ENCODE results near the gene CACNB4. TPM values are rescaled to one million over a fixed set of nuclear protein-coding genes. Genes with fewer than 3 reads are reported as not detected.

Gene CACNB4
- total and polyA plus RNA-seq, 9 of the 15 experiments (the other 6 are each of a cell fraction or from before 2014, with no cell fraction given), result 0.01 to 0.20 (median 0.04) TPM; not detected in 1

DNA sequence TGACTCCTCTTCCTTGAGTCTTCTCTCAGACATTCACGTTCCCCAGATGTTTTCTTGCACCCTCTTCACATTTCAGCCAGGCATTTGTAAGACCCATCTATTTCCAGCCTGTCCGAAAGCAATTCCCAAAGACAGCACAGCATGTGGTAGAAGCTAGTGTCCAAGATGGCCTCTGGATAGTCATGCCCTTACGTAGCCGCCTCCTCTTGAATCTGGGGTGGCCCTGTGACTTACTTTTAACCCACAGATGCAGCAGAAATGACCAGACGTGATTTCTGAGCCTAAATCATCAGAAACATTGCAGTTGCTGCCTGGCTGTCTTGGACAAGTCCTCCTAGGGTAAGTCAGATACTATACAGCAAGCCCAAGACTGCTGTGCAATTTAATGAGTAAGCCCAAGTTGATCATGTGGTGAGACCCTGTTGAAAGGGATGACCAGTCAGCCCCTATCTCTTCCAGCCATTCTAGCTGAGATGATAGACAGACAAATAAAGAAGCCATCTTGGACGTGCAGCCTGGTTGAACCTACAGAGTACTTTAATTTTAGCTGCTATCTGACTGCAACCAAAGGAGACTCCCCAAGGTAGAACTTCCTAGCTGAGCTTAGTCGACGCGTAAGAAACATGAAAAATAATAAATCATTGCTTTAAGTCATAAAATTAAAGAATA lies 282.9 kb downstream of the CACNB4 start (continued):
- TF ChIP-seq ZNF146 (CRISPR knock-in tag; IDR thresholded peaks at IDR 0.05; ENCODE audit: unreplicated experiment) (no peak), DMBX1 (CRISPR knock-in tag; IDR thresholded peaks at IDR 0.05; ENCODE audit: borderline replicate concordance) (peak; percentile 92), U2AF1 (optimal IDR thresholded peaks at IDR 0.05; ENCODE audit: low read depth, low read length) (no peak), ATF1 (CRISPR knock-in tag; IDR thresholded peaks at IDR 0.05) (no peak), ATF1 (tag; IDR thresholded peaks at IDR 0.05) (peak; percentile 27; the same call in 1 of the 2 replicates), GATA2 (CRISPR knock-in tag; IDR thresholded peaks at IDR 0.05) (peak; percentile 85), MEF2A (IDR thresholded peaks at IDR 0.05; ENCODE audit: control insufficient read depth, low read depth, low read length) (peak; percentile 45; the same call in 1 of the 2 replicates), SMARCE1 (IDR thresholded peaks at IDR 0.05) (peak; percentile 58; the same call in 1 of the 2 replicates), MYNN (IDR thresholded peaks at IDR 0.05) (0 out of 2 replicates have a peak, but pooled peaks have one; percentile 25), MYNN (CRISPR knock-in tag; IDR thresholded peaks at IDR 0.05) (no peak), MECOM (CRISPR knock-in tag; IDR thresholded peaks at IDR 0.05) (peak; percentile 67; the same call in 1 of the 2 replicates), ZNF23 (CRISPR knock-in tag; IDR thresholded peaks at IDR 0.05) (peak; percentile 73; the same call in 1 of the 2 replicates), NCOR1 (IDR thresholded peaks at IDR 0.05) (peak; percentile 87), ZNF282 (CRISPR knock-in tag; IDR thresholded peaks at IDR 0.05) (no peak), TRIM24 (IDR thresholded peaks at IDR 0.05) (peak; percentile 69 to 77; a peak in 3 of 4 replicates)
- TF ChIP-seq, protein P1, sequence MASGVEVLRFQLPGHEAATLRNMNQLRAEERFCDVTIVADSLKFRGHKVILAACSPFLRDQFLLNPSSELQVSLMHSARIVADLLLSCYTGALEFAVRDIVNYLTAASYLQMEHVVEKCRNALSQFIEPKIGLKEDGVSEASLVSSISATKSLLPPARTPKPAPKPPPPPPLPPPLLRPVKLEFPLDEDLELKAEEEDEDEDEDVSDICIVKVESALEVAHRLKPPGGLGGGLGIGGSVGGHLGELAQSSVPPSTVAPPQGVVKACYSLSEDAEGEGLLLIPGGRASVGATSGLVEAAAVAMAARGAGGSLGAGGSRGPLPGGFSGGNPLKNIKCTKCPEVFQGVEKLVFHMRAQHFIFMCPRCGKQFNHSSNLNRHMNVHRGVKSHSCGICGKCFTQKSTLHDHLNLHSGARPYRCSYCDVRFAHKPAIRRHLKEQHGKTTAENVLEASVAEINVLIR (CRISPR knock-in tag; IDR thresholded peaks at IDR 0.05), result peak; percentile 43; the same call in 1 of the 2 replicates
- TF ChIP-seq, protein P2, sequence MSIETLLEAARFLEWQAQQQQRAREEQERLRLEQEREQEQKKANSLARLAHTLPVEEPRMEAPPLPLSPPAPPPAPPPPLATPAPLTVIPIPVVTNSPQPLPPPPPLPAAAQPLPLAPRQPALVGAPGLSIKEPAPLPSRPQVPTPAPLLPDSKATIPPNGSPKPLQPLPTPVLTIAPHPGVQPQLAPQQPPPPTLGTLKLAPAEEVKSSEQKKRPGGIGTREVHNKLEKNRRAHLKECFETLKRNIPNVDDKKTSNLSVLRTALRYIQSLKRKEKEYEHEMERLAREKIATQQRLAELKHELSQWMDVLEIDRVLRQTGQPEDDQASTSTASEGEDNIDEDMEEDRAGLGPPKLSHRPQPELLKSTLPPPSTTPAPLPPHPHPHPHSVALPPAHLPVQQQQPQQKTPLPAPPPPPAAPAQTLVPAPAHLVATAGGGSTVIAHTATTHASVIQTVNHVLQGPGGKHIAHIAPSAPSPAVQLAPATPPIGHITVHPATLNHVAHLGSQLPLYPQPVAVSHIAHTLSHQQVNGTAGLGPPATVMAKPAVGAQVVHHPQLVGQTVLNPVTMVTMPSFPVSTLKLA (conservative IDR thresholded peaks at IDR 0.05), result 0 out of 4 replicates have a peak, but pooled peaks have one; percentile 35 to 37
- TF ChIP-seq, protein P3, sequence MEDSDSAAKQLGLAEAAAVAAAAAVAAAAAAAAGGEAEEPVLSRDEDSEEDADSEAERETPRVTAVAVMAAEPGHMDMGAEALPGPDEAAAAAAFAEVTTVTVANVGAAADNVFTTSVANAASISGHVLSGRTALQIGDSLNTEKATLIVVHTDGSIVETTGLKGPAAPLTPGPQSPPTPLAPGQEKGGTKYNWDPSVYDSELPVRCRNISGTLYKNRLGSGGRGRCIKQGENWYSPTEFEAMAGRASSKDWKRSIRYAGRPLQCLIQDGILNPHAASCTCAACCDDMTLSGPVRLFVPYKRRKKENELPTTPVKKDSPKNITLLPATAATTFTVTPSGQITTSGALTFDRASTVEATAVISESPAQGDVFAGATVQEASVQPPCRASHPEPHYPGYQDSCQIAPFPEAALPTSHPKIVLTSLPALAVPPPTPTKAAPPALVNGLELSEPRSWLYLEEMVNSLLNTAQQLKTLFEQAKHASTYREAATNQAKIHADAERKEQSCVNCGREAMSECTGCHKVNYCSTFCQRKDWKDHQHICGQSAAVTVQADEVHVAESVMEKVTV (CRISPR knock-in tag; IDR thresholded peaks at IDR 0.05), result no peak
- TF ChIP-seq, protein P4, sequence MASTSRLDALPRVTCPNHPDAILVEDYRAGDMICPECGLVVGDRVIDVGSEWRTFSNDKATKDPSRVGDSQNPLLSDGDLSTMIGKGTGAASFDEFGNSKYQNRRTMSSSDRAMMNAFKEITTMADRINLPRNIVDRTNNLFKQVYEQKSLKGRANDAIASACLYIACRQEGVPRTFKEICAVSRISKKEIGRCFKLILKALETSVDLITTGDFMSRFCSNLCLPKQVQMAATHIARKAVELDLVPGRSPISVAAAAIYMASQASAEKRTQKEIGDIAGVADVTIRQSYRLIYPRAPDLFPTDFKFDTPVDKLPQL (IDR thresholded peaks at IDR 0.05; ENCODE audit: extremely low read depth, insufficient read length), result no peak
- TF ChIP-seq, protein P5, sequence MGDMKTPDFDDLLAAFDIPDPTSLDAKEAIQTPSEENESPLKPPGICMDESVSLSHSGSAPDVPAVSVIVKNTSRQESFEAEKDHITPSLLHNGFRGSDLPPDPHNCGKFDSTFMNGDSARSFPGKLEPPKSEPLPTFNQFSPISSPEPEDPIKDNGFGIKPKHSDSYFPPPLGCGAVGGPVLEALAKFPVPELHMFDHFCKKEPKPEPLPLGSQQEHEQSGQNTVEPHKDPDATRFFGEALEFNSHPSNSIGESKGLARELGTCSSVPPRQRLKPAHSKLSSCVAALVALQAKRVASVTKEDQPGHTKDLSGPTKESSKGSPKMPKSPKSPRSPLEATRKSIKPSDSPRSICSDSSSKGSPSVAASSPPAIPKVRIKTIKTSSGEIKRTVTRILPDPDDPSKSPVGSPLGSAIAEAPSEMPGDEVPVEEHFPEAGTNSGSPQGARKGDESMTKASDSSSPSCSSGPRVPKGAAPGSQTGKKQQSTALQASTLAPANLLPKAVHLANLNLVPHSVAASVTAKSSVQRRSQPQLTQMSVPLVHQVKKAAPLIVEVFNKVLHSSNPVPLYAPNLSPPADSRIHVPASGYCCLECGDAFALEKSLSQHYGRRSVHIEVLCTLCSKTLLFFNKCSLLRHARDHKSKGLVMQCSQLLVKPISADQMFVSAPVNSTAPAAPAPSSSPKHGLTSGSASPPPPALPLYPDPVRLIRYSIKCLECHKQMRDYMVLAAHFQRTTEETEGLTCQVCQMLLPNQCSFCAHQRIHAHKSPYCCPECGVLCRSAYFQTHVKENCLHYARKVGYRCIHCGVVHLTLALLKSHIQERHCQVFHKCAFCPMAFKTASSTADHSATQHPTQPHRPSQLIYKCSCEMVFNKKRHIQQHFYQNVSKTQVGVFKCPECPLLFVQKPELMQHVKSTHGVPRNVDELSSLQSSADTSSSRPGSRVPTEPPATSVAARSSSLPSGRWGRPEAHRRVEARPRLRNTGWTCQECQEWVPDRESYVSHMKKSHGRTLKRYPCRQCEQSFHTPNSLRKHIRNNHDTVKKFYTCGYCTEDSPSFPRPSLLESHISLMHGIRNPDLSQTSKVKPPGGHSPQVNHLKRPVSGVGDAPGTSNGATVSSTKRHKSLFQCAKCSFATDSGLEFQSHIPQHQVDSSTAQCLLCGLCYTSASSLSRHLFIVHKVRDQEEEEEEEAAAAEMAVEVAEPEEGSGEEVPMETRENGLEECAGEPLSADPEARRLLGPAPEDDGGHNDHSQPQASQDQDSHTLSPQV (IDR thresholded peaks at IDR 0.05), result peak; percentile 94

Data from K562 (cell line).